Subcutaneous adipose tissue (tissue), 4 donors: ENCODE data around the gene FOXC1. TPM values are rescaled to one million over a fixed set of nuclear protein-coding genes. Genes with fewer than 3 reads are reported as not detected.

Experiments
- total RNA-seq, 4 donors: library from RNA; depleted of rRNA; stranded (reverse); fragments of >200 nt; gene quantifications; one replicate each; pipeline ENCODE4 v1.1.0, GENCODE V29; 2016
- TF ChIP-seq, protein P1 (sequence below): fragments of 450-650 bp; IDR thresholded peaks from one replicate; pipeline ENCODE4 v1.5.1; 2016; ENCODE audit warnings: low read depth, mild to moderate bottlenecking, control low read depth, antibody characterized with exemption, moderate library complexity

The FOXC1 gene
- total RNA-seq, 4 donors from 2014 or later: 4.8 to 11.3 (median 8.6) TPM

DNA sequence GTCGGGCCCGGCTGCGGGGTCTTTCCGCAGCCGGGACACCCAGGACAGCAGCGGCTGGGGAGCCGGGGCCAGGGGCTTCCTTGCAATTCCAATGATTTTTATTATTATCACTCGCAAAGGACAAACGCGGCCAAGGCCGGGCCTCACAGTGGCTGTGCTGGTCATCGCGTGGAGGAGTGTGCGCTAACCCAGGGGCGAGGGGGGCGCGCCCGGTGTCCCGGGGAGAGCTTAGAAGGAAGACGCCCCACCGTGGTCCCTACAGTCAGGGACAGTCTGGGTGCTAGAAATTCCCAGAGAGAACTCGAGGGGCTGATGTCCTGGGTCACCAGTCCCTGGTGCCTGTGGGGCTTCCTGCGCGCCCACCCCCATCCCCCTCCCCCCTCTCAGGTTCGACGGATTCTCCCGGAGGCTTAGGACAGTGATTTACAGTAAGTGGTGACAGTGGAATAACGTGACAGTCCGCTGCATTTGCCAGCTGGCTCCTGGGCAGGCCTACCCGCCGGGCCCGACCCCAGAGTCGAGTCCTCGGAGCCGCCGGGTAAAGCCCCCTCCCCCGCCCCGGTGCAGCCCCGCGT lies 9.5 kb downstream of the FOXC1 start:
- TF ChIP-seq, protein P1, sequence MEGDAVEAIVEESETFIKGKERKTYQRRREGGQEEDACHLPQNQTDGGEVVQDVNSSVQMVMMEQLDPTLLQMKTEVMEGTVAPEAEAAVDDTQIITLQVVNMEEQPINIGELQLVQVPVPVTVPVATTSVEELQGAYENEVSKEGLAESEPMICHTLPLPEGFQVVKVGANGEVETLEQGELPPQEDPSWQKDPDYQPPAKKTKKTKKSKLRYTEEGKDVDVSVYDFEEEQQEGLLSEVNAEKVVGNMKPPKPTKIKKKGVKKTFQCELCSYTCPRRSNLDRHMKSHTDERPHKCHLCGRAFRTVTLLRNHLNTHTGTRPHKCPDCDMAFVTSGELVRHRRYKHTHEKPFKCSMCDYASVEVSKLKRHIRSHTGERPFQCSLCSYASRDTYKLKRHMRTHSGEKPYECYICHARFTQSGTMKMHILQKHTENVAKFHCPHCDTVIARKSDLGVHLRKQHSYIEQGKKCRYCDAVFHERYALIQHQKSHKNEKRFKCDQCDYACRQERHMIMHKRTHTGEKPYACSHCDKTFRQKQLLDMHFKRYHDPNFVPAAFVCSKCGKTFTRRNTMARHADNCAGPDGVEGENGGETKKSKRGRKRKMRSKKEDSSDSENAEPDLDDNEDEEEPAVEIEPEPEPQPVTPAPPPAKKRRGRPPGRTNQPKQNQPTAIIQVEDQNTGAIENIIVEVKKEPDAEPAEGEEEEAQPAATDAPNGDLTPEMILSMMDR: no peak

DNA sequence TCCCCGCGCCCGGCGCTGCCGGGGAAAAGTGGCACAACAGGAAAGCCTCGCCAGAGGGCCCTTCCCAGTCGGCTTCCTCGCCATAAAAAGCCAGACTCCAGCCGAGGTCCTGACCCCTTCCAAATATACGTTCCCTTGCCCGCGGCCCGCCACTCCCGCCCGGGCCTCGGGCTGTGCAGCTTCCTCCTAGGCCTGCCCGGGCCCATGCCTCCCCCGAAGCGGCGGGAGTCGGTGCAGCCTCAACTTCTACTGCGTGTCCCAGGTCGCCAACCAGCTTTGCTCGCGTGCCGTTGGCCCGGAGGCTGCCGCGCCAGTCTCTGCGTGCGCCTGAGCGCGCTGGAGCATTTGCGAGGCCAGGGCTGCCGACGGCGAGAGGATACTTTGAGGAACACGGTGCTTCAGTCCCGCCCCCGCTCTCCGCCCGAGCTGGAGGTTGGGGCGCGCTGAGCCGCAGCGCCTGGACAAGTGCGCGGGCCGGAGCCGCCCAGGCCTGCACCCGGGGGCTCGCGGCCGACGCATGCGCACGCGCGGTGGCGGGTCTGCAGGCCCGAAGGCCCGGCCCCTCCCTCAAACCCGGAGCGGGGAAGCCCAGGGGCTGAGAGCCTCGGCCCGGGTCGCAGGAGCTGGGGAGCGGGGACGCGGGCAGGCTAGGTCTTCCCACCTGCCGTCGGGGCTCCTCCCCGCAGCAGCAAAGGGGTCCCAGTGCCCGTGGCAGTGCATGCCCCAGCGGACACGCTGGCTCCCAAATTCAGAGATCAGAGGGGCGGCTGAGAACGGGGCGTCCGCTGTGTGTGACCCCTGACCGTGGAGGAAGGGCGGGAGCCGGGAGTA lies 10.2 kb downstream of the FOXC1 start:
- TF ChIP-seq, protein P1: no peak

DNA sequence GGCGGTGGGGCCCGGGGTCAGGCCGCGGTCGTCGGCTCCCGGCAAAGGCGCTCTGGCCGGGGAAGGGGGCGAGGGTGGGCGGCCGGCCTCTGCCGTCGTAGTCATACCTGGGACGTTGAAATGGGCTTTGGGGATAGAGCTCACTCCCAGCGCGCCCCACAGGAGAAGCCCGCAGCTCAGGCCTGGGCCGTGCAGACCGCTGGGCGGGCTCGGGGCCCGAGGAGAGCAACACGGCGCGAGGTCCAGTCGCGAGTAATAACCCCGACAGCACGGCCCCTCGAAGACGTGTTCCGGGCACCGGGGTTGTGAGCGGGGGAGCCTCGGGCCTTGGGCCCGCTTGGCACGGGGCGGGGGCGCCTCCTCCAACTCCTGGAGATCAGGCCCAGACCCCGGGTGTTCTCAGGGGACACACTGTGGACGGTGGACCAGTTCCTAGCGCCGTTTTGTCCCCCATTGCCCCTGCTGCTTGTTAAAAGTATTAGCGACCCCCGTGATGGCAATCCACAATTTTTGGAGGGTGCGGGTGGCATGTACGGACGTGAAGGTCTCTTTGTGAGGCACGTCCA lies 10.9 kb downstream of the FOXC1 start:
- TF ChIP-seq, protein P1: no peak

DNA sequence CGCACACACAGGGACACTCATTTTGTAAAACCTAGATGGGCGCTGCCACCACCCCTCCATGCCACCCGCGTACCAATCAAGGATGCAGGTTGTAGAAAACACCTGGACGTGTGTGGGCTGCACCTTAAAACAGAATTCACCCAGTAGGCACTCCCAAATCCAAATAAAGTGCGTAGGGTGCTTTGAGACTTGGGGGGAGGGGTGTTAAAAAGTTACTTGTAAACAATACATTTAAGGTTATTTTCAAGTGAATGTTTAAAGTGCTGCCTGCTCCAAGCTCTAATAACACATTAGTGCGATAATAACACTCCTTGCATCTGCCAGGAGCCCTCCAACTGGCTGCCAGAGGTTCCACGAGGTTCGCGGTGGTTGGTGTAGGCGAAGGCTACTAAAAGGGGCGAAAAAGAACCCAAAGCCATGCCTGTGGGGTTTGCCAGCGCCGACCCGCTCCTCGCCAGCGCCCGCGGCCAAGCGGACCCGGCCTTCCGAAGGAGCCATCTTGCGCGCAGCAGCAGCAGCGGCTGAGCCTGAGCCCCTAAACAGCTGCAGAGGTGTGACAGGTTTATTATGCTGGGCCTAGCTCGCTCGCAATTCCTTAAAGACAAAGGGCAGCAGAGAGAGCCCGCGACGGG lies 11.5 kb downstream of the FOXC1 start:
- TF ChIP-seq, protein P1: no peak

DNA sequence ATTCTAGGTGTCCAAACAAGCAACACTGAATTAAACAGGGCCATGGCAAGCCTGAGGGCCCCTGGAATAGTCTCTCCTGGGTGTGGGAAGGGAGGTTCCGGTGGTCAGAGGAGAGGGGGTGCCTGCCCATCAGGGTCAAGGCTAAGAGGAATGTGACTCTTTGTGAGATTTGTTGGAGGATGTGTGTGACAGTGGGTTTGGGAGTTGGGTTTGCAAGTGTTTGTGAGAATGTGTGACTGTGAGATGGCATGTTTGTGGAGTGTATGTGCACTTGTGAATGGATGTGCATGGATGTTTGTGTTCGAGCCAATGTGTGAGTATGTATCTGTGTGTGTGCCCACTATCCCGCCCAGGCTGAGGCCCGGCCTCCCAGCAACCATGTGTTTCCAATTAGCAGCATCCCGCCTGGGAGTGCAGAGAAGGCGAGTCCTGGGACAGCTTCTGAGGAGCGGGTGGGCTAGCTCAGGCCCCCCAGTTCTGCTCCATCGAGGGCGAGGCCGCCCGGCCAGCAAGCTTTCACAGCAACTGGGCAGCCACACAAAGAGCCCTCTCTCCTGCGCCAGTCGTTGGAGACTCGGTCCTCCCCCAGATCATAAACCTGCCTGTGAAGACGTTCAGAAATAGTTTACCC lies 12.6 kb downstream of the FOXC1 start:
- TF ChIP-seq, protein P1: no peak

DNA sequence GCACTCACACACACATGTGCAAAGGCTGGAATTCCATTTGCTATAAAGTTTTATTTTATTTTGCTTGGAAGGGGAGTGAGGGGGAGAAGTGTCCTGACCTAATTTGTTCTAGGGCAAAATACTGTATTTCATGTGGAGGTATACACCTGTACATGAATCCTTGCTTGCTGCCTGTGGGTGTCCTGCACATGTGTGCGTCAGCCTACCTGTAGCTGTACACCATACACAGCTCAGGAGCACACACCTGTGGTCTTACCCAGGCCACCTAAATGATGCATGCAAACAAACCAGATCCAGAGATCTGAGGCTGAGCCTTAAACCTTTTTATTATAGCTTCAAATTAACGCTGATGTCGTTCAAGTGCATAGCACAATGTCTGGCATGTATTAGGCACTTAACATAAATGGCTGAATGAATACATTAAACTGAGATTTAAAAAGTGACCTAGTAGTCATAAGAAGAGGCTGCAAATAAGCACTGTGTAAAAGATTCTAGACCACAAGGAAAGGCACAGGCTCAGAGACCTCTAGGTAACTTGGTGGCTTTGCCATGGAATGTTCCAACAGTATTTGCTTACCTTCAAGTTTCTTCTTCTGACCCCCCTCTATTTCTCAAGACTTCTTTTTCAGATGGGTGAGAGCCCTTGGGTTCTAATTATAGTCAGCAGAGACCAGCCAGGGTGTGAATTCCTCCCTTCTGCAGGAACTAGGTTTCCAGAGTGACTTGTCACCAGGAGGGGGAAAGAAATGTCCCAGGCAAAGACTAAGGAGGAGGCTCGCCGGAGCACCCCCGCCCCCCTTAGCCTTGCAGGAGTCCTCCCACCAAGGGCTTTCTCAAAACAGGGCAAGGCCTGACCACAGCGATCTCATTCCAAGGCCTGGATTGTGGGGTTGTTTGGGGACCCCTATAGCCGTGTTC lies 13.4 kb downstream of the FOXC1 start:
- TF ChIP-seq, protein P1: no peak
